Tibial nerve (tissue), 4 donors: ENCODE measurements around the gene CAV3. TPM values are rescaled to one million over a fixed set of nuclear protein-coding genes. Genes with fewer than 3 reads are reported as not detected.

Source experiments
- DNase-seq, 2 donors: peaks; one replicate each; pipeline ENCODE4 v3.0.0-alpha.2; 2019; ENCODE audit warnings: low spot score in 2 of 2
- H3K27ac ChIP-seq, 4 donors: fragments of 200-600 bp; sonication (generic) in 3 of 4; one replicate each; pipeline ENCODE4 v1.5.1; 2017 to 2019; ENCODE audit warnings: mild to moderate bottlenecking in 1 of 4
- H3K27me3 ChIP-seq, 2 donors: fragments of 200-600 bp; sonication (generic) in 1 of 2; one replicate each; pipeline versions ENCODE4 v1.5.1 to v1.6.0; 2017 to 2019
- H3K36me3 ChIP-seq, 3 donors: fragments of 200-600 bp; sonication (generic); one replicate each; pipeline ENCODE4 v1.5.1; 2018 to 2019
- H3K4me1 ChIP-seq, 4 donors: fragments of 200-600 bp; sonication (generic) in 3 of 4; one replicate each; pipeline ENCODE4 v1.5.1; 2017 to 2019
- H3K4me3 ChIP-seq, 4 donors: fragments of 200-600 bp; sonication (generic) in 3 of 4; one replicate each; pipeline ENCODE4 v1.5.1; 2017 to 2019; ENCODE audit warnings: mild to moderate bottlenecking in 1 of 4, moderate library complexity in 1 of 4
- H3K9me3 ChIP-seq, 4 donors: fragments of 200-600 bp; sonication (generic) in 3 of 4; one replicate each; pipeline ENCODE4 v1.5.1; 2017 to 2019
- EP300 ChIP-seq, 2 donors: sonication (generic); formaldehyde crosslinking; IDR thresholded peaks; one replicate each; pipeline ENCODE4 v1.6.1; 2017; ENCODE audit warnings: antibody characterized with exemption in 2 of 2, mild to moderate bottlenecking in 1 of 2
- POLR2A ChIP-seq, 2 donors: fragments of 450-650 bp; IDR thresholded peaks; one replicate each; pipeline ENCODE4 v1.6.1; 2017; ENCODE audit warnings: antibody characterized with exemption in 2 of 2, mild to moderate bottlenecking in 2 of 2, moderate library complexity in 2 of 2
- WGBS, 2 donors: methylation state at CpG; one replicate each; pipeline ENCODE4 v1.1.5; 2018; 5-methylcytosine and 5-hydroxymethylcytosine counted together
- total RNA-seq, 4 donors: library from RNA; depleted of rRNA; stranded (reverse); fragments of >200 nt; gene quantifications; one replicate each; pipeline ENCODE4 v1.1.0, GENCODE V29; 2016
- TF ChIP-seq, protein P1 (sequence below), 5 experiments: fragments of 200-600 bp in 3 of 5; fragments of 450-650 bp in 2 of 5; sonication (generic) in 3 of 5; IDR thresholded peaks; one replicate each; pipeline ENCODE4 v1.5.1; 2016 to 2019; ENCODE audit warnings: antibody characterized with exemption in 5 of 5, mild to moderate bottlenecking in 3 of 5, moderate library complexity in 2 of 5

The CAV3 gene
- total RNA-seq, 4 donors from 2014 or later = 0.66 TPM; not detected in 3

DNA sequence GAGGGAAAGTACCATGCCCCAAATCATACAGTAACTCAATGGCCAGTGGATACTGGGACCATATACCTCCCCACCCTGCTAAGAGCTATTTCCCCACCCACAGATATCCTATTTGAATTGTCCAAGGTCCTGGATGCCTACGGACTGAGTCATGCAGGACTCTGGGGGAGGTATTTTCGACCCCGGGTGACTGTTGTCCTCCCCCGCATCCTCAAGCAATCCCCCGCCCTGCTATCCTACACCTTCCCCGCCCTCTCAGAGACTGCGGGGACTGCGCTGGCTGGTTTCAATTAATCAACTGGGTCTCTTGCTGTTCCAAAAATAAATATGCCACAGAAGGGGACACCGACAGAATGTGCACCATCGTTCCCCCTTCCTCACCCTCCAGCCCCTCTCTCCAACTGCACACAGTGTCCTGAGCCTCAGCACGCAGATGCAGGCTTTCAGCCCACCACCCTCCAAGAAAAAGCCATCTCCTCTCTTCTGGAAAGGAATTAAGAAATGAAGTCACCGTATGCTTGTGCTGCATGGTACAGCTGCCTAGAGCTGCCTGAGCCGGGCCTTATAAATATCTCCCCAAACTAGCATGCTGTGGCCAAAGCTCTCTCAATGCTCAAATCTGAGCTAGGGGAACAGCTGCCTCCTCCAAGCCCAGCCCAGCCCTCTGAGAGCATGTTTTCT lies 8.1 kb downstream of the CAV3 start:
- no peak overlapping the region for H3K27ac ChIP-seq
- DNase-seq = no peak
- no peaks in the 10 kb centered on the region for H3K36me3 ChIP-seq
- 7 to 14% methylated on average over 13 of the region's 13 CpGs for WGBS, 2 donors
- no peak overlapping the region for H3K4me3 ChIP-seq
- no peaks in the 10 kb centered on the region for H3K9me3 ChIP-seq
- TF ChIP-seq, protein P1, sequence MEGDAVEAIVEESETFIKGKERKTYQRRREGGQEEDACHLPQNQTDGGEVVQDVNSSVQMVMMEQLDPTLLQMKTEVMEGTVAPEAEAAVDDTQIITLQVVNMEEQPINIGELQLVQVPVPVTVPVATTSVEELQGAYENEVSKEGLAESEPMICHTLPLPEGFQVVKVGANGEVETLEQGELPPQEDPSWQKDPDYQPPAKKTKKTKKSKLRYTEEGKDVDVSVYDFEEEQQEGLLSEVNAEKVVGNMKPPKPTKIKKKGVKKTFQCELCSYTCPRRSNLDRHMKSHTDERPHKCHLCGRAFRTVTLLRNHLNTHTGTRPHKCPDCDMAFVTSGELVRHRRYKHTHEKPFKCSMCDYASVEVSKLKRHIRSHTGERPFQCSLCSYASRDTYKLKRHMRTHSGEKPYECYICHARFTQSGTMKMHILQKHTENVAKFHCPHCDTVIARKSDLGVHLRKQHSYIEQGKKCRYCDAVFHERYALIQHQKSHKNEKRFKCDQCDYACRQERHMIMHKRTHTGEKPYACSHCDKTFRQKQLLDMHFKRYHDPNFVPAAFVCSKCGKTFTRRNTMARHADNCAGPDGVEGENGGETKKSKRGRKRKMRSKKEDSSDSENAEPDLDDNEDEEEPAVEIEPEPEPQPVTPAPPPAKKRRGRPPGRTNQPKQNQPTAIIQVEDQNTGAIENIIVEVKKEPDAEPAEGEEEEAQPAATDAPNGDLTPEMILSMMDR (IDR thresholded peaks at IDR 0.05) = no peak
- TF ChIP-seq POLR2A (IDR thresholded peaks at IDR 0.05) (no peak), EP300 (IDR thresholded peaks at IDR 0.05) (no peak)
- no peaks in the 10 kb centered on the region for H3K27me3 ChIP-seq
- H3K4me1 ChIP-seq = peaks cover 0 to 8% (median 0%) of the 10 kb centered on the region in 4 donors

DNA sequence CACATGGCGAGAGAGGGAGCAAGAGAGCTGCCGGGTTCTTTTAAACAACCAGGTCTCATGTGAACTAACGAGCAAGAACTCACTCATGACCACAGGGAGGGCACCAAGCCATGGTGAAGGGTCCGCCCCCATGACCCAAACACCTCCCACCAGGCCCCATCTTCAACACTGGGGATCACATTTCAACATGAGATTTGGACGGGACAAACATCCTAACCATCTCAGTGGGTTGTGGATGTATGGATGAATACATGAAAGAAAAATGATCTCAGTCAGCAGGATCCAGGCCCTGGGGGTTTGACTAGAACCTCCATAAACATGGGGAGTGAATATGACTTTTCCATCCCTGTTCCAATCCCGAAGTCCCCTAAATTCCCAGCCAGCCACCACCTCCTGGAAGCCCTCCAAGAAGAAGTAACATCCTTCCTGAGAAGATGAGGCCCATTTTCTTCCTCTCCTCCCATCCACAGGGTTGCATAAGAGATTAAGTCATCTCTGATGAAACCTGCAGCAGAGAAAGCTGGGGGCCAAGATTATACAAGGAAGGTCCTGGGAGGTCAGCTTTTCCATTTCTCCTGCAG lies 9.5 kb downstream of the CAV3 start:
- TF ChIP-seq, protein P1 (IDR thresholded peaks at IDR 0.05) = no peak
- no peak for DNase-seq
- Histone ChIP-seq H3K27ac (no peak overlapping the region), H3K4me1 (peaks cover 0 to 8% (median 0%) of the 10 kb centered on the region in 4 donors), H3K9me3 (no peaks in the 10 kb centered on the region), H3K36me3 (no peaks in the 10 kb centered on the region), H3K4me3 (no peak overlapping the region), H3K27me3 (no peaks in the 10 kb centered on the region)
- WGBS, 2 donors = 73 to 77% methylated on average over 6 of the region's 6 CpGs

DNA sequence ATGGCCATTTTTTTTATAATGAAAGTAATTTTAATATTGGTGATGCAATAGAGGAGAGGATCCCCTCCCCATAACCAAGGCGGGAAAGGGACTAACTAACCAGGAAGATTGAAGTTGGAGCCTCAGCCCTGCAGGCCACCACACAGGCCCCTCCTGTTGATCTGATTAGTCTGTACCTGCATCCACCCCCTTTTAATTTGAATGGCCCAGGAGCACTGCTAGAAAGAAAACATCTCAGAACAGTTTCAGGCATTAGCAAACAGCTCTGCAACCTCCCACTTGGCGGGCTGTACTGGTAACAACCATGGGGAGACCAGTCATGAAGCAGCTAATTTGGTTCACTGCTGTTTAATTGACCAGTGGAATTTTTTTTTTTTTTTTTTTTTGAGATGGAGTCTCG lies 10.3 kb downstream of the CAV3 start:
- no peaks in the 10 kb centered on the region for H3K27me3 ChIP-seq
- WGBS, 2 donors = 92 to 94% methylated on average over 3 of the region's 3 CpGs
- no peak for DNase-seq
- H3K27ac ChIP-seq = no peak overlapping the region
- TF ChIP-seq POLR2A (IDR thresholded peaks at IDR 0.05) = no peak
- H3K36me3 ChIP-seq = no peaks in the 10 kb centered on the region
- no peak overlapping the region for H3K4me3 ChIP-seq
- no peaks in the 10 kb centered on the region for H3K9me3 ChIP-seq
- H3K4me1 ChIP-seq = peaks cover 0 to 8% (median 0%) of the 10 kb centered on the region in 4 donors

DNA sequence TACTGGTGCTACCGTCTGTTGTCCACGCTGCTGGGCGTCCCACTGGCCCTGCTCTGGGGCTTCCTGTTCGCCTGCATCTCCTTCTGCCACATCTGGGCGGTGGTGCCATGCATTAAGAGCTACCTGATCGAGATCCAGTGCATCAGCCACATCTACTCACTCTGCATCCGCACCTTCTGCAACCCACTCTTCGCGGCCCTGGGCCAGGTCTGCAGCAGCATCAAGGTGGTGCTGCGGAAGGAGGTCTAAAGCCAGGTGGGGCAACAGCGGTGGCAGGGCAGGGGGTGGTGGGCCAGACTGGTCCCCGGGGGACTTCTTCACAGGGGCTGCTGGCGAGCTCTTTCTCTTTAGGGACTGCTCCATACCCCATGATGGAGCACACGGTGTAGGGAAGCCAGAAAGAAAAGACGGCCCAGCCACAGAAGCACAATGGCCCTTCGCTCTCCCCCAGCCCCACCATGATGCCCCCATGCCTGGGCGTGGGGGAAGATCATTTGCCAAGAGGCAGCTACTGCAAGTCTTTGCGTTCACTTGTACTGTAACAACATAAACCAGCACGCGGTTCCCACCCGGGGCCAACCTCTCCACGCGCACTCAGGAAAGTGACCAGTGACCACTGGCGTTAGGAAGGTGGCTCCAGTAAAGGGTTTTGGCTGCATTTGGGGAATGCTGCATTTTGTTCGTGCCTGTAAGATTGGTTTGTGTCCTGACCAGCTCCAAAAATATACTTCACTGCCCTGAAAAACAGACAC lies 12.2 kb downstream of the CAV3 start:
- TF ChIP-seq EP300 (IDR thresholded peaks at IDR 0.05) = no peak
- no peak for TF ChIP-seq POLR2A (IDR thresholded peaks at IDR 0.05)
- TF ChIP-seq, protein P1 (IDR thresholded peaks at IDR 0.05) = no peak
- Histone ChIP-seq H3K27me3 (no peaks in the 10 kb centered on the region), H3K27ac (no peak overlapping the region), H3K36me3 (no peaks in the 10 kb centered on the region), H3K4me1 (peaks cover 0 to 8% (median 0%) of the 10 kb centered on the region in 4 donors), H3K4me3 (no peak overlapping the region), H3K9me3 (no peaks in the 10 kb centered on the region)
- no peak for DNase-seq
- 93 to 97% methylated on average over 25 of the region's 25 CpGs for WGBS, 2 donors

DNA sequence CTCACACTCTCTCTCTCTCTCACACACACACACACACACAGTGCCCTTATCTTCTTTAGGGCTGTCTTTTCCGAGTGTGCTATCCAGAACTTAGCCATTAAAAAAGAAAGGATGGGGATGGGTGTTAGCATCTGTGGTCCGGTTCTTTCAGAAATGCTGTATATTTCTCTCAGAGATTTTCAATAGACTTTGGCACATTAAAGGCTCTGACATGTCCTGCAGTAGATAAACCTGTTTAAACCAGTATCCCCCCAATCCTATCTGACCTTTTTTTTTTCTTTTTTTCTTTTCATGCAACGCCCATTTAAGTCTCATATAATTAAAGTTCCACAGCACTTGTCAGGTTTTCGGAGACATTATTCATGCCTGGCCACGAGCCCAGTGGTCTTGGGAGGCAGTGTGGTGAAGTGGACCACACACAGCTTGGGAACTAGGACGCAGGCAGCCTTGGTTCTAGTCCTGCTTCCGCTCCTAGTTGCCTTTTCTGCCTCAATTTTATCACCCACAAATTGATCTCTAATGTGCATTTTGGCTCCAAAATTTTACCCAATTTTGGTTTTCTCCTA lies 13.3 kb downstream of the CAV3 start:
- no peak for DNase-seq
- H3K27ac ChIP-seq = no peak overlapping the region
- H3K4me1 ChIP-seq = peaks cover 0 to 1% (median 0%) of the 10 kb centered on the region in 4 donors
- TF ChIP-seq POLR2A (IDR thresholded peaks at IDR 0.05) (no peak), EP300 (IDR thresholded peaks at IDR 0.05) (no peak)
- TF ChIP-seq, protein P1 (IDR thresholded peaks at IDR 0.05) = no peak
- H3K4me3 ChIP-seq = no peak overlapping the region
- H3K27me3 ChIP-seq = no peaks in the 10 kb centered on the region
- no peaks in the 10 kb centered on the region for H3K9me3 ChIP-seq
- H3K36me3 ChIP-seq = no peaks in the 10 kb centered on the region
- 53 to 55% methylated on average over 7 of the region's 7 CpGs for WGBS, 2 donors
